Keratinocyte (primary cell): Measurements from ENCODE around the gene ARMC5. TPM values are rescaled to one million over a fixed set of nuclear protein-coding genes. Genes with fewer than 3 reads are reported as not detected.

ENCODE experiments used
- DNase-seq: peaks from one replicate; pipeline ENCODE4 v3.0.0-alpha.2; 2011; ENCODE audit warnings: low read depth, missing footprints, low spot score
- FAIRE-seq: peaks from 2 replicates; lab custom pipeline; 2011; peaks lifted over from hg19 to GRCh38; lab: Jason Lieb, UNC
- H2AFZ ChIP-seq: 2 replicates; pipeline ENCODE4 v1.6.0; 2012; ENCODE audit warnings: low read length, control low read depth, inconsistent platforms; ENCODE audit not compliant: control insufficient read depth
- H3K27ac ChIP-seq: 2 replicates; pipeline ENCODE4 v1.5.1; 2011; ENCODE audit warnings: low read length; ENCODE audit not compliant: control insufficient read depth, insufficient read depth
- H3K27me3 ChIP-seq: 3 replicates; pipeline ENCODE4 v1.6.0; 2011; ENCODE audit warnings: low read length; ENCODE audit not compliant: control insufficient read depth, insufficient read depth; ENCODE audit errors: extremely low read depth
- H3K36me3 ChIP-seq, 2 experiments: 2 replicates in 1 of 2; 3 replicates in 1 of 2; pipeline ENCODE4 v1.5.1; 2011; ENCODE audit warnings: low read length in 2 of 2, mild to moderate bottlenecking in 1 of 2; ENCODE audit not compliant: control insufficient read depth in 2 of 2, insufficient read depth in 2 of 2; ENCODE audit errors: extremely low read depth in 1 of 2
- H3K4me1 ChIP-seq: 3 replicates; pipeline ENCODE4 v1.5.1; 2011; ENCODE audit warnings: low read length; ENCODE audit not compliant: control insufficient read depth, insufficient read depth; ENCODE audit errors: extremely low read depth
- H3K4me2 ChIP-seq: 3 replicates; pipeline ENCODE4 v1.6.0; 2011; ENCODE audit warnings: low read depth, low read length; ENCODE audit not compliant: control insufficient read depth, insufficient read depth; ENCODE audit errors: extremely low read depth
- H3K4me3 ChIP-seq, 3 experiments: fragments of 200-600 bp in 1 of 3; sonication (generic) in 1 of 3; 2 replicates in 2 of 3; 3 replicates in 1 of 3; pipeline ENCODE4 v1.5.1; 2011 to 2016; ENCODE audit warnings: low read length in 3 of 3, mild to moderate bottlenecking in 3 of 3, control low read depth in 2 of 3, inconsistent platforms in 1 of 3, low read depth in 1 of 3, mixed read lengths in 1 of 3, mixed run types in 1 of 3, moderate library complexity in 1 of 3; ENCODE audit not compliant: control insufficient read depth in 2 of 3, insufficient read depth in 2 of 3; ENCODE audit errors: extremely low read depth in 1 of 3
- H3K79me2 ChIP-seq: 2 replicates; pipeline ENCODE4 v1.6.0; 2012; ENCODE audit warnings: low read length; ENCODE audit not compliant: control insufficient read depth, insufficient read depth
- H3K9ac ChIP-seq: 3 replicates; pipeline ENCODE4 v1.6.0; 2011; ENCODE audit warnings: low read length; ENCODE audit not compliant: control insufficient read depth, insufficient read depth; ENCODE audit errors: extremely low read depth
- H3K9me1 ChIP-seq: 3 replicates; pipeline ENCODE4 v1.6.0; 2011; ENCODE audit warnings: low read length; ENCODE audit not compliant: control insufficient read depth, insufficient read depth; ENCODE audit errors: extremely low read depth
- H3K9me3 ChIP-seq: 2 replicates; pipeline ENCODE4 v1.5.1; 2012; ENCODE audit warnings: low read depth, low read length; ENCODE audit not compliant: control insufficient read depth
- H4K20me1 ChIP-seq: 3 replicates; pipeline ENCODE4 v1.6.0; 2011; ENCODE audit warnings: low read length; ENCODE audit not compliant: control insufficient read depth, insufficient read depth; ENCODE audit errors: extremely low read depth
- CTCF ChIP-seq, 3 experiments: IDR thresholded peaks in 1 of 3; conservative IDR thresholded peaks in 1 of 3; optimal IDR thresholded peaks in 1 of 3; 2 replicates in 2 of 3; 3 replicates in 1 of 3; pipeline versions ENCODE3 to v1.5.1; 2011; ENCODE audit warnings: low read length in 3 of 3, mild to moderate bottlenecking in 3 of 3, moderate library complexity in 2 of 3, control low read depth in 1 of 3, inconsistent platforms in 1 of 3; ENCODE audit not compliant: insufficient read depth in 2 of 3; ENCODE audit errors: extremely low read depth in 1 of 3
- EZH2 ChIP-seq: IDR thresholded peaks from one replicate; pipeline ENCODE4 v1.6.1; 2012; ENCODE audit warnings: inconsistent platforms, mild to moderate bottlenecking, low read length, moderate library complexity
- dilution Hi-C: fragments of 300-500 bp; cut with MboI; formaldehyde crosslinking; loops from one replicate; pipeline ENCODE4 v1.7.0; 2020; ENCODE audit warnings: low sequenced_read_pairs; ENCODE audit not compliant: extremely low pct_ligation_motif_present
- polyA plus RNA-seq, 5 experiments: library from polyadenylated mRNA; depleted of rRNA in 3 of 5; stranded (reverse) in 3 of 5; stranded (forward) in 1 of 5; unstranded in 1 of 5; fragments of >200 nt; gene quantifications; 1 replicate in 1 of 5; 2 replicates in 3 of 5; 3 replicates in 1 of 5; pipeline versions ENCODE4 v1.2.1 to v1.2.3, GENCODE V29; 2011 to 2012; ENCODE audit warnings: missing spikeins in 2 of 5, low read depth in 1 of 5, low replicate concordance in 1 of 5

The ARMC5 gene
- polyA plus RNA-seq, 1 donor (not counting 4 experiments of a cell fraction or from before 2014, with no cell fraction given), result 3.0 TPM

GRCh38 chr16:31491778-31492418 is 32.6 kb downstream of the ARMC5 start:
- no peak for DNase-seq
- Histone ChIP-seq H3K9ac (no peak overlapping the region), H3K9me1 (no peaks in the 10 kb centered on the region), H3K4me1 (peaks cover 14% of the 10 kb centered on the region), H3K9me3 (no peaks in the 10 kb centered on the region), H3K36me3 (peaks cover 0 to 12% of the 10 kb centered on the region in 2 experiments), H3K27ac (no peak overlapping the region), H3K4me3 (no peak overlapping the region), H2AFZ (no peak overlapping the region), H3K4me2 (no peak overlapping the region), H3K79me2 (no peaks in the 10 kb centered on the region), H4K20me1 (no peaks in the 10 kb centered on the region), H3K27me3 (peaks cover 3% of the 10 kb centered on the region)
- FAIRE-seq, result no peak
- dilution Hi-C loops, result no loop called here
- no peak for TF ChIP-seq EZH2
- no peak for TF ChIP-seq CTCF (optimal IDR thresholded peaks at IDR 0.05 in 1 of 3, IDR thresholded peaks at IDR 0.05 in 1 of 3, conservative IDR thresholded peaks at IDR 0.05 in 1 of 3; ENCODE audit: extremely low read depth in 1 of 3, insufficient read depth in 2 of 3, low read length in 3 of 3)

GRCh38 chr16:31493506-31494125 is 34.3 kb downstream of the ARMC5 start:
- FAIRE-seq (no peak), DNase-seq (no peak)
- no peak for TF ChIP-seq EZH2
- TF ChIP-seq CTCF (optimal IDR thresholded peaks at IDR 0.05 in 1 of 3, IDR thresholded peaks at IDR 0.05 in 1 of 3, conservative IDR thresholded peaks at IDR 0.05 in 1 of 3; ENCODE audit: extremely low read depth in 1 of 3, insufficient read depth in 2 of 3, low read length in 3 of 3), result no peak
- Histone ChIP-seq H3K9me1 (no peaks in the 10 kb centered on the region), H3K79me2 (no peaks in the 10 kb centered on the region), H3K9me3 (no peaks in the 10 kb centered on the region), H3K4me2 (no peak overlapping the region), H3K4me1 (no peaks in the 10 kb centered on the region), H4K20me1 (no peaks in the 10 kb centered on the region), H3K9ac (no peak overlapping the region), H2AFZ (no peak overlapping the region), H3K36me3 (peaks cover 9 to 21% of the 10 kb centered on the region in 2 experiments), H3K27me3 (no peaks in the 10 kb centered on the region), H3K27ac (no peak overlapping the region), H3K4me3 (no peak overlapping the region)
- dilution Hi-C loops, result no loop called here
